GM10266 (cell line): ENCODE data around the gene DDX4.

Experiments used
- DNase-seq: peaks from one replicate; pipeline ENCODE4 v3.0.0; 2012; ENCODE audit errors: extremely low spot score
- CTCF ChIP-seq: IDR thresholded peaks from 2 replicates; pipeline ENCODE4 v1.5.1; 2012; ENCODE audit warnings: mild to moderate bottlenecking, low read depth; ENCODE audit not compliant: control insufficient read depth, insufficient read depth; ENCODE audit errors: missing control alignments

The DDX4 gene

GRCh38 chr5:55857247-55857640 is 119.4 kb downstream of the DDX4 start:
- DNase-seq, result no peak
- TF ChIP-seq CTCF, result no peak

- no peak for DNase-seq
- no peak for TF ChIP-seq CTCF
These were observed 120.2 kb downstream of the DDX4 start for GRCh38 chr5:55858104-55858503.

GRCh38 chr5:55860288-55860687 is 122.4 kb downstream of the DDX4 start:
- no peak for TF ChIP-seq CTCF
- DNase-seq, result no peak

- no peak for TF ChIP-seq CTCF
- DNase-seq, result no peak
These were observed 122.8 kb downstream of the DDX4 start for GRCh38 chr5:55860709-55861108.

- no peak for DNase-seq
- TF ChIP-seq CTCF, result no peak
These were observed 127.0 kb downstream of the DDX4 start for GRCh38 chr5:55864606-55865541.

- no peak for TF ChIP-seq CTCF
- DNase-seq, result no peak
These were observed 128.0 kb downstream of the DDX4 start for GRCh38 chr5:55865831-55866230.

GRCh38 chr5:55866485-55866884 is 128.6 kb downstream of the DDX4 start:
- TF ChIP-seq CTCF, result no peak
- DNase-seq, result no peak
